H1 (cell line): ENCODE results near the gene ULK3. TPM values are rescaled to one million over a fixed set of nuclear protein-coding genes. Genes with fewer than 3 reads are reported as not detected.

ENCODE experiments used
- GTF2F1 ChIP-seq: IDR thresholded peaks from 2 replicates; pipeline ENCODE4 v1.6.1; 2012; ENCODE audit warnings: low read depth, low read length, improper control_type of control experiment, borderline replicate concordance
- SP1 ChIP-seq: IDR thresholded peaks from 2 replicates; pipeline ENCODE4 v1.6.1; 2011; ENCODE audit warnings: low read depth, low read length
- polyA plus RNA-seq, 7 experiments: library from polyadenylated mRNA; depleted of rRNA in 3 of 7; stranded (reverse) in 5 of 7; unstranded in 2 of 7; fragments of >200 nt in 5 of 7; fragments of 200-250 nt in 2 of 7; gene quantifications; 1 replicate in 5 of 7; 2 replicates in 1 of 7; 4 replicates in 1 of 7; pipeline versions ENCODE4 v1.2.1 to v1.2.3, GENCODE V29; 2011 to 2013; ENCODE audit warnings: missing spikeins in 2 of 7, mixed read lengths in 2 of 7
- total RNA-seq: library from RNA; stranded (reverse); fragmentation: NEBNext Ultra II Directional; extraction: Animal tissue kit (Norgen Biotek cat#: 25700); gene quantifications from 2 replicates; pipeline ENCODE4 v1.2.1, GENCODE V29; 2021
- TF ChIP-seq, protein P1 (sequence below): fragments of 300-600 bp; sonication (generic); IDR thresholded peaks from 2 replicates; pipeline ENCODE4 v1.7.1; 2012; ENCODE audit warnings: low read length, moderate library complexity, mild to moderate bottlenecking, inconsistent platforms; ENCODE audit not compliant: insufficient replicate concordance

Gene ULK3
- total and polyA plus RNA-seq, 2 of the 8 experiments (the other 6 are each of a cell fraction or from before 2014, with no cell fraction given) = 27.1 to 34.4 TPM

- TF ChIP-seq, protein P1, sequence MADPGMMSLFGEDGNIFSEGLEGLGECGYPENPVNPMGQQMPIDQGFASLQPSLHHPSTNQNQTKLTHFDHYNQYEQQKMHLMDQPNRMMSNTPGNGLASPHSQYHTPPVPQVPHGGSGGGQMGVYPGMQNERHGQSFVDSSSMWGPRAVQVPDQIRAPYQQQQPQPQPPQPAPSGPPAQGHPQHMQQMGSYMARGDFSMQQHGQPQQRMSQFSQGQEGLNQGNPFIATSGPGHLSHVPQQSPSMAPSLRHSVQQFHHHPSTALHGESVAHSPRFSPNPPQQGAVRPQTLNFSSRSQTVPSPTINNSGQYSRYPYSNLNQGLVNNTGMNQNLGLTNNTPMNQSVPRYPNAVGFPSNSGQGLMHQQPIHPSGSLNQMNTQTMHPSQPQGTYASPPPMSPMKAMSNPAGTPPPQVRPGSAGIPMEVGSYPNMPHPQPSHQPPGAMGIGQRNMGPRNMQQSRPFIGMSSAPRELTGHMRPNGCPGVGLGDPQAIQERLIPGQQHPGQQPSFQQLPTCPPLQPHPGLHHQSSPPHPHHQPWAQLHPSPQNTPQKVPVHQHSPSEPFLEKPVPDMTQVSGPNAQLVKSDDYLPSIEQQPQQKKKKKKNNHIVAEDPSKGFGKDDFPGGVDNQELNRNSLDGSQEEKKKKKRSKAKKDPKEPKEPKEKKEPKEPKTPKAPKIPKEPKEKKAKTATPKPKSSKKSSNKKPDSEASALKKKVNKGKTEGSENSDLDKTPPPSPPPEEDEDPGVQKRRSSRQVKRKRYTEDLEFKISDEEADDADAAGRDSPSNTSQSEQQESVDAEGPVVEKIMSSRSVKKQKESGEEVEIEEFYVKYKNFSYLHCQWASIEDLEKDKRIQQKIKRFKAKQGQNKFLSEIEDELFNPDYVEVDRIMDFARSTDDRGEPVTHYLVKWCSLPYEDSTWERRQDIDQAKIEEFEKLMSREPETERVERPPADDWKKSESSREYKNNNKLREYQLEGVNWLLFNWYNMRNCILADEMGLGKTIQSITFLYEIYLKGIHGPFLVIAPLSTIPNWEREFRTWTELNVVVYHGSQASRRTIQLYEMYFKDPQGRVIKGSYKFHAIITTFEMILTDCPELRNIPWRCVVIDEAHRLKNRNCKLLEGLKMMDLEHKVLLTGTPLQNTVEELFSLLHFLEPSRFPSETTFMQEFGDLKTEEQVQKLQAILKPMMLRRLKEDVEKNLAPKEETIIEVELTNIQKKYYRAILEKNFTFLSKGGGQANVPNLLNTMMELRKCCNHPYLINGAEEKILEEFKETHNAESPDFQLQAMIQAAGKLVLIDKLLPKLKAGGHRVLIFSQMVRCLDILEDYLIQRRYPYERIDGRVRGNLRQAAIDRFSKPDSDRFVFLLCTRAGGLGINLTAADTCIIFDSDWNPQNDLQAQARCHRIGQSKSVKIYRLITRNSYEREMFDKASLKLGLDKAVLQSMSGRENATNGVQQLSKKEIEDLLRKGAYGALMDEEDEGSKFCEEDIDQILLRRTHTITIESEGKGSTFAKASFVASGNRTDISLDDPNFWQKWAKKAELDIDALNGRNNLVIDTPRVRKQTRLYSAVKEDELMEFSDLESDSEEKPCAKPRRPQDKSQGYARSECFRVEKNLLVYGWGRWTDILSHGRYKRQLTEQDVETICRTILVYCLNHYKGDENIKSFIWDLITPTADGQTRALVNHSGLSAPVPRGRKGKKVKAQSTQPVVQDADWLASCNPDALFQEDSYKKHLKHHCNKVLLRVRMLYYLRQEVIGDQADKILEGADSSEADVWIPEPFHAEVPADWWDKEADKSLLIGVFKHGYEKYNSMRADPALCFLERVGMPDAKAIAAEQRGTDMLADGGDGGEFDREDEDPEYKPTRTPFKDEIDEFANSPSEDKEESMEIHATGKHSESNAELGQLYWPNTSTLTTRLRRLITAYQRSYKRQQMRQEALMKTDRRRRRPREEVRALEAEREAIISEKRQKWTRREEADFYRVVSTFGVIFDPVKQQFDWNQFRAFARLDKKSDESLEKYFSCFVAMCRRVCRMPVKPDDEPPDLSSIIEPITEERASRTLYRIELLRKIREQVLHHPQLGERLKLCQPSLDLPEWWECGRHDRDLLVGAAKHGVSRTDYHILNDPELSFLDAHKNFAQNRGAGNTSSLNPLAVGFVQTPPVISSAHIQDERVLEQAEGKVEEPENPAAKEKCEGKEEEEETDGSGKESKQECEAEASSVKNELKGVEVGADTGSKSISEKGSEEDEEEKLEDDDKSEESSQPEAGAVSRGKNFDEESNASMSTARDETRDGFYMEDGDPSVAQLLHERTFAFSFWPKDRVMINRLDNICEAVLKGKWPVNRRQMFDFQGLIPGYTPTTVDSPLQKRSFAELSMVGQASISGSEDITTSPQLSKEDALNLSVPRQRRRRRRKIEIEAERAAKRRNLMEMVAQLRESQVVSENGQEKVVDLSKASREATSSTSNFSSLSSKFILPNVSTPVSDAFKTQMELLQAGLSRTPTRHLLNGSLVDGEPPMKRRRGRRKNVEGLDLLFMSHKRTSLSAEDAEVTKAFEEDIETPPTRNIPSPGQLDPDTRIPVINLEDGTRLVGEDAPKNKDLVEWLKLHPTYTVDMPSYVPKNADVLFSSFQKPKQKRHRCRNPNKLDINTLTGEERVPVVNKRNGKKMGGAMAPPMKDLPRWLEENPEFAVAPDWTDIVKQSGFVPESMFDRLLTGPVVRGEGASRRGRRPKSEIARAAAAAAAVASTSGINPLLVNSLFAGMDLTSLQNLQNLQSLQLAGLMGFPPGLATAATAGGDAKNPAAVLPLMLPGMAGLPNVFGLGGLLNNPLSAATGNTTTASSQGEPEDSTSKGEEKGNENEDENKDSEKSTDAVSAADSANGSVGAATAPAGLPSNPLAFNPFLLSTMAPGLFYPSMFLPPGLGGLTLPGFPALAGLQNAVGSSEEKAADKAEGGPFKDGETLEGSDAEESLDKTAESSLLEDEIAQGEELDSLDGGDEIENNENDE = no peak
- no peak for TF ChIP-seq GTF2F1
- TF ChIP-seq SP1 = no peak
These were observed 12.1 kb downstream of the ULK3 start (continued) for GRCh38 chr15:74830868-74831267.
